ENCODE data around the gene AURKB. TPM values are rescaled to one million over a fixed set of nuclear protein-coding genes. Genes with fewer than 3 reads are reported as not detected.

Gene AURKB
- total and polyA plus RNA-seq, 2 of the 13 experiments (the other 11 are each of a cell fraction or from before 2014, with no cell fraction given) = 29.5 to 75.3 TPM

DNA sequence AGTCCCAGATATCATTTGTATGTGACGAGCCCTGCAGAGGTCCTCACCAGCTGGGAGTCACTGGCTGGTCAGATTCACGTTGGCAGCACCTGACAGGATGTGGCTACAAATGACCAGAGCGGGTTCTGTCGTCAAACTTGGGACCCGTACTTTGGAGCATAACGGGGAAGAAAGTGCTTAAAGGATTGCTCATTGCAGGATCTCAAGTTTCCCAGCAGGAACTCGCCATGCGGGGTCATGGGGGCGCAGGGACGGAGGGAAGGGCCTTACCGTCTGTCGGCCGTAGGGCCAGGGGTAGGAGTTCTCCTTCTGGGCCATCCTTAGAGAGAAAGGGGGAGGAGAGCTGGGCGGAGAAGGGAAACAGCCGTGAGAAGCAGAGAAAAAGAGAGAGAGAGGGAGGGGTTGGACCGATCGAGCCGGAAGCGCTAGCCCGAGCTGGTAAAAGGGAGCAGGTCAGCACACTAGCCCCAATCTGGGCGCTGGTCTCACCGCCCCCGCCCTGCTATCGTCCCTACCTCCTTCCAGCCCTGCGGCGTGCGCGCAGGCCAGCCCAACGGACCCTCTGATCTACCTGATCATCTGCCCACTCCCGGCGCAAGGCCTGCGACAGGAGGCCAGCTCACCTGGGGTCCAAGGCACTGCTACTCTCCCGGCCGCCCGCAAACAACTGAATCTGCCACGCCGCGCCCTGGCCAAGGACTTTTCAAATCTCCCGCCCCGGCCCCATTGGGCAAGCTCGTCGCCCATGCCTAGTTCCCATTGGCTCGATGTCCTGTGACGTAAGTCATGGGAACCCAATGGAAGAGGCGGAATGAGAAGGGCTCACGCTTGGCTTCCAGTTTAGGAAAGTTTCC, at the start of gene AURKB (continued):
- no peak for TF ChIP-seq ELK4 (CRISPR knock-in tag; IDR thresholded peaks at IDR 0.05; ENCODE audit: borderline replicate concordance)
- TF ChIP-seq RNF2 (conservative IDR thresholded peaks at IDR 0.05; ENCODE audit: low read depth) = no peak
- TF ChIP-seq TBP (CRISPR knock-in tag; IDR thresholded peaks at IDR 0.05) = no peak
- TF ChIP-seq MTERF4 (CRISPR knock-in tag; IDR thresholded peaks at IDR 0.05) = no peak
- peak; percentile 67; the same call in 1 of the 2 replicates for TF ChIP-seq HIVEP1 (CRISPR knock-in tag; IDR thresholded peaks at IDR 0.05)
- TF ChIP-seq ZNF720 (CRISPR knock-in tag; IDR thresholded peaks at IDR 0.05) = no peak
- peak; percentile 79 for TF ChIP-seq POLR2AphosphoS5 (IDR thresholded peaks at IDR 0.05; ENCODE audit: low read depth, low read length)
- TF ChIP-seq, protein P1, sequence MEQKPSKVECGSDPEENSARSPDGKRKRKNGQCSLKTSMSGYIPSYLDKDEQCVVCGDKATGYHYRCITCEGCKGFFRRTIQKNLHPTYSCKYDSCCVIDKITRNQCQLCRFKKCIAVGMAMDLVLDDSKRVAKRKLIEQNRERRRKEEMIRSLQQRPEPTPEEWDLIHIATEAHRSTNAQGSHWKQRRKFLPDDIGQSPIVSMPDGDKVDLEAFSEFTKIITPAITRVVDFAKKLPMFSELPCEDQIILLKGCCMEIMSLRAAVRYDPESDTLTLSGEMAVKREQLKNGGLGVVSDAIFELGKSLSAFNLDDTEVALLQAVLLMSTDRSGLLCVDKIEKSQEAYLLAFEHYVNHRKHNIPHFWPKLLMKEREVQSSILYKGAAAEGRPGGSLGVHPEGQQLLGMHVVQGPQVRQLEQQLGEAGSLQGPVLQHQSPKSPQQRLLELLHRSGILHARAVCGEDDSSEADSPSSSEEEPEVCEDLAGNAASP (CRISPR knock-in tag; IDR thresholded peaks at IDR 0.05; ENCODE audit: borderline replicate concordance) = no peak; the same call in 1 of the 2 replicates
- TF ChIP-seq MAFF (IDR thresholded peaks at IDR 0.05; ENCODE audit: low read depth, low read length) = no peak
- TF ChIP-seq STAG1 (CRISPR knock-in tag; IDR thresholded peaks at IDR 0.05) = no peak
- no peak for TF ChIP-seq ZNF280B (CRISPR knock-in tag; IDR thresholded peaks at IDR 0.05; ENCODE audit: borderline replicate concordance)
- no peak for TF ChIP-seq FUBP1 (CRISPR knock-in tag; IDR thresholded peaks at IDR 0.05; ENCODE audit: borderline replicate concordance)
- TF ChIP-seq ZNF589 (CRISPR knock-in tag; conservative IDR thresholded peaks at IDR 0.05) = peak; percentile 80; the same call in 1 of the 2 replicates
- TF ChIP-seq MED13 (CRISPR knock-in tag; IDR thresholded peaks at IDR 0.05) = 0 out of 2 replicates have a peak, but pooled peaks have one; percentile 57
- TF ChIP-seq PHF20 (CRISPR knock-in tag; IDR thresholded peaks at IDR 0.05) = peak; percentile 44; the same call in 1 of the 2 replicates
- TF ChIP-seq HMGA1 (CRISPR knock-in tag; conservative IDR thresholded peaks at IDR 0.05) = no peak
- peak; percentile 42; the same call in 1 of the 2 replicates for TF ChIP-seq ZNF512 (CRISPR knock-in tag; IDR thresholded peaks at IDR 0.05)
- TF ChIP-seq SMARCC2 (IDR thresholded peaks at IDR 0.05) = no peak
- TF ChIP-seq FOXO1 (CRISPR knock-in tag; IDR thresholded peaks at IDR 0.05) = no peak
- TF ChIP-seq DR1 (CRISPR knock-in tag; IDR thresholded peaks at IDR 0.05) = peak; percentile 76; the same call in 1 of the 2 replicates
- TF ChIP-seq TOE1 (CRISPR knock-in tag; IDR thresholded peaks at IDR 0.05) = no peak

Measured in HepG2 (cell line).